Activated CD4-positive, alpha-beta T cell treated with anti-CD3 and anti-CD28 coated beads for 36 hours (primary cell): ENCODE measurements around the gene FHIT. TPM values are rescaled to one million over a fixed set of nuclear protein-coding genes. Genes with fewer than 3 reads are reported as not detected.

Experiments used
- ATAC-seq: fragments of 200-7000 bp; cut with Tn5 transposase; one replicate; pipeline ENCODE4 v1.10.0; 2021; ENCODE audit warnings: mild to moderate bottlenecking, moderate library complexity
- CTCF ChIA-PET: fragments of 350-600 bp; sonication (Branson Sonifier 250); formaldehyde crosslinking; loops from one replicate; lab custom pipeline; 2021; ENCODE audit warnings: antibody characterized with exemption; lab: Charles Lee
- POLR2A ChIA-PET: fragments of 350-600 bp; sonication (Branson Sonifier 250); formaldehyde crosslinking; loops from one replicate; lab custom pipeline; 2021; ENCODE audit warnings: antibody characterized with exemption, inconsistent platforms; lab: Charles Lee
- DNase-seq: peaks from one replicate; pipeline ENCODE4 v3.0.0-alpha.2; 2020
- H3K27ac Mint-ChIP-seq: one replicate; pipeline ENCODE4 v1.8.0; 2021; ENCODE audit warnings: mixed read lengths
- H3K27me3 Mint-ChIP-seq: one replicate; pipeline ENCODE4 v1.8.0; 2021; ENCODE audit warnings: mixed read lengths
- H3K36me3 Mint-ChIP-seq: one replicate; pipeline ENCODE4 v1.8.0; 2021; ENCODE audit warnings: low read depth, mixed read lengths
- H3K4me1 Mint-ChIP-seq: one replicate; pipeline ENCODE4 v1.8.0; 2021; ENCODE audit warnings: mixed read lengths
- H3K4me3 Mint-ChIP-seq: one replicate; pipeline ENCODE4 v1.8.0; 2021; ENCODE audit warnings: mild to moderate bottlenecking, moderate library complexity, mixed read lengths
- H3K9me3 Mint-ChIP-seq: one replicate; pipeline ENCODE4 v1.8.0; 2021; ENCODE audit warnings: low read depth, mixed read lengths
- intact Hi-C, 2 experiments: fragments of 100-400 bp; cut with DNase I in 1 of 2; cut with micrococcal nuclease in 1 of 2; formaldehyde crosslinking; loops; one replicate each; pipeline versions ENCODE4 v1.14.2 to v1.15.1; 2022 to 2024; cut with DNase I, micrococcal nuclease
- total RNA-seq, 2 experiments: library from RNA; stranded (reverse); gene quantifications; one replicate each; pipeline ENCODE4 v1.2.3, GENCODE V29; 2021

The FHIT gene
- total RNA-seq, 2 experiments from 2014 or later: 10.2 to 13.1 TPM

DNA sequence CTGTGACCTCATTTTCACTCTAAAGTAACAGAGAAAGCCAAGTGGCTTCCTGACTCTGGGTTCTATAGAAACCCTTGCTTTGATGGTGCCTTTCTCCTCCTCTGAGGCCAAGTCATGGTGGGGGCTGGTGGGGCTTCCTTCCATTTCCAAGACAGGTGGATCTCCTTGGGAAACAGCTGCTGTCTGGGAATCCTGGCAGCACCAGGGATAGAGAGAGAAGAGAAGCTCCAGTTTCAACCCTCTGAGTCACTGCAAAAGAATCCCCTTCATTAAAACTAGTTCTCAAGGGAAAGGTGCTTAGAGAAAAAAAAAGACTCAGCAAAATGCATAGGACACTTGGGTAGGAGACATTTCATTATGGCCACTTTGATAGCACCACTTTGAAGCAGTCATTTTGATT, 614.4 kb downstream of the FHIT start:
- no peak overlapping the region for H3K27ac Mint-ChIP-seq
- ChIA-PET POLR2A (no interaction called here), CTCF (no interaction called here)
- H3K4me3 Mint-ChIP-seq: no peak overlapping the region
- H3K36me3 Mint-ChIP-seq: no peaks in the 10 kb centered on the region
- no peaks in the 10 kb centered on the region for H3K4me1 Mint-ChIP-seq
- no peak for DNase-seq
- intact Hi-C loops: no loop called here
- no peaks in the 10 kb centered on the region for H3K9me3 Mint-ChIP-seq
- no peak for ATAC-seq
- H3K27me3 Mint-ChIP-seq: no peaks in the 10 kb centered on the region

DNA sequence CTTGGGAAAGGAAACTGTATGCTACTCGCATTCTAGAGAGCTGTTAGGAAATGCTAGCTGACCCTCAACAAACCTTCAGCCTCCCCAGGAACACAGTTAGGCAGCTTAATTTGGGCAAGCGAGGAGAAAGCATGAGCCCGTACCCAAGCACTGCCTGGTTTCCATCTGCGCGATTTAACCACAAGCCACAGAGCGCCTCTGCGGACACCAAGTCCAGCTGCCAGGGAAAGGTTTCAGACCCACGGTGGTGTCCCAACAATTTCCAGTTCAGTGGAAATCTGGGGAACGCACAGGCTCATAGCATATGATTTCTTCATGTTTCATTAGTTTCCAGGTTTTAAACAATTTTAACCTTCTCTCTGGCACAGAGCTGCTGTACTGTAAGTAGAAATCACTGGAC, 617.6 kb downstream of the FHIT start:
- Mint-ChIP-seq H3K9me3 (no peaks in the 10 kb centered on the region), H3K27ac (no peak overlapping the region), H3K4me3 (no peak overlapping the region), H3K4me1 (no peaks in the 10 kb centered on the region), H3K27me3 (no peaks in the 10 kb centered on the region), H3K36me3 (no peaks in the 10 kb centered on the region)
- POLR2A ChIA-PET: no interaction called here
- DNase-seq: no peak
- CTCF ChIA-PET: interaction anchor here (0.6 kb wide), 1 partner anchor 163 kb away, joined by 4 read pairs; no protein-coding TSS in a partner anchor
- intact Hi-C loops: no loop called here
- ATAC-seq: no peak

DNA sequence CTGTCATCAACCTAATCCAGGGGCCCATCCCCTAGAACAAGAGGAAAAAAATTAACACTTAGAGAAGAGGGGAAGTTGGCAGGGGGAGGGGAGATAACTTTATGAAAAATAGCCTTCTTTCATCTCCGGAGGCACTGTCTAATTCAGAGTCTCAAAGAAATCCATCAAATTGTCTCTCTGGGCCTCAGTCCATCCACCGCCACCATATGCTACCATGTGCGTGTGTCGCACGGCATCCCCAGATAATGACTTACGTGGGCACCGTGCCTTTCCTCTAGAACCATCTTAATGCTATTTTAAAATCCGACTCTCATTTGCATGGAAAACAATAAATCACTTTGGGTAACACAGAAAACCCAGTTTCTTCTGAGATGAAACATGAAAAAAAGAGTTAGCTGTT, 619.7 kb downstream of the FHIT start:
- DNase-seq (no peak), ATAC-seq (no peak)
- no peak overlapping the region for H3K27ac Mint-ChIP-seq
- POLR2A ChIA-PET: no interaction called here
- no peaks in the 10 kb centered on the region for H3K4me1 Mint-ChIP-seq
- no peaks in the 10 kb centered on the region for H3K9me3 Mint-ChIP-seq
- H3K27me3 Mint-ChIP-seq: no peaks in the 10 kb centered on the region
- CTCF ChIA-PET: no interaction called here
- no peaks in the 10 kb centered on the region for H3K36me3 Mint-ChIP-seq
- no peak overlapping the region for H3K4me3 Mint-ChIP-seq
- intact Hi-C loops: no loop called here

DNA sequence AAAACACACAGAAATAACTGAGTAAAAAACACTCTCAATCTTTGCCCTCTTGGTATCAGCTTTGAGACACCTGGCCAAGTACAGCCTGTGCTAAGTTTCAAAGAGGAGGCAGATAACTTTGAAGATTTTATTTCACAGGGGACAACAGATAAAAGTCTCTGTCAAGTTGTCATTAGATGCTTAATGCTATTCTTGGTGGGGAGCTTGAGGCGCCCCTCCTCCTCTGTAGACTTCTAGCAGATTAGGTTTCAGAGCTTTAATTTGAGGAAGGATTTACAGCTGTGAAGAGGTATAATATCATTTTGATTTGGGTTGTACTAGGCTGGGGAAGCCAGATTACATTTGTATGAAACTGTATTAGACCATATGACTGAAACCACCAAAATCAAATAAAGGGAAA, 620.3 kb downstream of the FHIT start:
- Mint-ChIP-seq H3K4me3 (no peak overlapping the region), H3K36me3 (no peaks in the 10 kb centered on the region), H3K27me3 (no peaks in the 10 kb centered on the region), H3K4me1 (no peaks in the 10 kb centered on the region), H3K27ac (no peak overlapping the region), H3K9me3 (no peaks in the 10 kb centered on the region)
- intact Hi-C loops: no loop called here
- DNase-seq (no peak), ATAC-seq (no peak)
- POLR2A ChIA-PET: no interaction called here
- CTCF ChIA-PET: no interaction called here

DNA sequence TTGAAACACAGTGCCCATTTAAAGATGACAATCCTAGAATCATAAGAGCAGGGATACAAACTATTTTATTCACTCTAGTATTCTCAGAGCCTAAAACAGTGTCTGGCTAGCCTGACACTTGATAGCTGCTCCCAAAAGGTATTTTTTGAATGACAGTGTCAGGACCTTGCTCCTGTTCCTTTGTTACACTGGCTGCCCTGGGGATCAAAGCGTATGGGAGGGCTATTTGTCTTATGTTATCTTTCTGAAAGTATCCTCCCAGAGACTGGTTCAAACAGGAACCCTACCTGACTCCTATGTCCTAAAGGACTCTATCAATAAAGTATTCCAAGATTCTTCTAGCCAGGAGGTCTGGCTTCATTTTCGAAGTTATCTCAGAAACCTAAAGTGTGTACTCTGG, 621.4 kb downstream of the FHIT start:
- POLR2A ChIA-PET: no interaction called here
- Mint-ChIP-seq H3K4me1 (no peaks in the 10 kb centered on the region), H3K27ac (no peak overlapping the region), H3K36me3 (no peaks in the 10 kb centered on the region), H3K27me3 (no peaks in the 10 kb centered on the region), H3K9me3 (no peaks in the 10 kb centered on the region), H3K4me3 (no peak overlapping the region)
- DNase-seq (no peak), ATAC-seq (no peak)
- CTCF ChIA-PET: no interaction called here
- intact Hi-C loops: no loop called here

DNA sequence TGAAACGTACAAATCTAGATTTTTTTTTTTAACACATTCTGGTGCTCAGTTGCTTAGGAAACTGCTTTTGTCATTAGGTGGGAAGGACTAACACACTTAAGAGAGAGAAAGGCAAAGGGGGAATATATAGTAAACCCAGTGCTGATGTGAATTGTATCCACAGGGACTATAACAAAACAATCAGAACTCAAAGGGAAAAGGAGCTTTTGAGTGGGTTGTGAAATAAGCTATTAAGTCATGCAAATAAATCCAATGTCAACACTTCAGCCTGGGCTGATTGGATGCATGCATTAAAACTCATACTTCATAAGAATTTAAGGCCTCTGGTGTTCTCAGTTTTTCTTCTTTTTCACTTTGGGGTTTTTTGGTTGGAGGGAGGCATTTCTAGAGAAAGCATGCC, 628.9 kb downstream of the FHIT start:
- Mint-ChIP-seq H3K27ac (no peak overlapping the region), H3K4me1 (no peaks in the 10 kb centered on the region), H3K4me3 (no peak overlapping the region), H3K9me3 (peaks cover 5% of the 10 kb centered on the region), H3K36me3 (no peaks in the 10 kb centered on the region), H3K27me3 (no peaks in the 10 kb centered on the region)
- ATAC-seq (no peak), DNase-seq (no peak)
- CTCF ChIA-PET: no interaction called here
- POLR2A ChIA-PET: no interaction called here
- intact Hi-C loops: no loop called here

DNA sequence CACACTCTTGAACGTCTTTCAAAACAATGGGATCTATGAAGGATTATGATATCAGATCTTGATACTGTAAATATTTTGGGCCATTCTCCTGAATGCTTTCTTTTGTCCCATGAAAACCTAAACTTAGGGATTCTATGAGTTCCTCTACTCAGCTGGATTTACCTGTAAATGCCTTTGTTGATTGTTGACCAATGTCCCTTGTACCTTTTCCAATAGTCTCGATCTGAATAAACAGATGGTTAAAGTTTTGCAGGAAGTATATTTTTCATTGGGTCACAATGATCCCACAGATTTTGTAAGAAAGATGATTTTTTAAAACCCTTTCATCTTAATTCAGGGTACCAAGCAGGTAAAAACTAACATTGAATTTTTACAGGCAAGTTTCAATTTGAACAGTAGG, 634.1 kb downstream of the FHIT start:
- Mint-ChIP-seq H3K36me3 (no peaks in the 10 kb centered on the region), H3K27me3 (no peaks in the 10 kb centered on the region), H3K9me3 (peaks cover 5% of the 10 kb centered on the region), H3K27ac (no peak overlapping the region), H3K4me1 (peaks cover 2% of the 10 kb centered on the region), H3K4me3 (no peak overlapping the region)
- ATAC-seq (no peak), DNase-seq (no peak)
- ChIA-PET CTCF (no interaction called here), POLR2A (no interaction called here)
- intact Hi-C loops: no loop called here

DNA sequence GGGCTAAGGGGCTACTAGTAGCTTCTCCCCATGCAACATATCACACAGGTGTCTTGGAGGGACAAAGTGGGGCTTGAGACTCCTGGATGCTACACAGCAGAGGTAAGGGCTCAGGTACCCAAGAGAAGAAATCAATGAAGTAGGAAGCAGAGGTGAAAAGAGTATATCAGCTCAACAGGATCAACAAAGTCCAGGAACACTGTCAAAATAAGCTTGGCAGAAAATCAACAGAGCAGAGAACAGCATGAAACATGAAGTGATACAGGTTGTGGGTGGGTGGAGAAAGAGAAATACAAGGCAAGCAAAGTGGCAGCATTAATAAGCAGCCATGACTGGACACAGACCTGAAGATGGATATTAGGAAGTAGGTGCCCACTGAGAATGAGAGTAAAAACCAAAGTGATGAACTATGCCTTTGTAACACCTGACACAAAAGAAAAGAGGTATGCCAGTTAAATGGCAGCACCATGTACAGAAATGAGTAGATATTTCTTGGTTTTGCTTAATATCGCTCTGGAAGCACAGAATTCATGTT, 637.4 kb downstream of the FHIT start:
- ATAC-seq (no peak), DNase-seq (no peak)
- intact Hi-C loops: no loop called here
- no peak overlapping the region for H3K4me3 Mint-ChIP-seq
- peak overlapping the region; percentile 7 for H3K27ac Mint-ChIP-seq
- POLR2A ChIA-PET: no interaction called here
- CTCF ChIA-PET: interaction anchor here (0.8 kb wide), 1 partner anchor 1502 kb away, joined by 5 read pairs; no protein-coding TSS in a partner anchor
- H3K9me3 Mint-ChIP-seq: no peaks in the 10 kb centered on the region
- no peaks in the 10 kb centered on the region for H3K36me3 Mint-ChIP-seq
- peaks cover 2% of the 10 kb centered on the region for H3K4me1 Mint-ChIP-seq
- H3K27me3 Mint-ChIP-seq: no peaks in the 10 kb centered on the region

DNA sequence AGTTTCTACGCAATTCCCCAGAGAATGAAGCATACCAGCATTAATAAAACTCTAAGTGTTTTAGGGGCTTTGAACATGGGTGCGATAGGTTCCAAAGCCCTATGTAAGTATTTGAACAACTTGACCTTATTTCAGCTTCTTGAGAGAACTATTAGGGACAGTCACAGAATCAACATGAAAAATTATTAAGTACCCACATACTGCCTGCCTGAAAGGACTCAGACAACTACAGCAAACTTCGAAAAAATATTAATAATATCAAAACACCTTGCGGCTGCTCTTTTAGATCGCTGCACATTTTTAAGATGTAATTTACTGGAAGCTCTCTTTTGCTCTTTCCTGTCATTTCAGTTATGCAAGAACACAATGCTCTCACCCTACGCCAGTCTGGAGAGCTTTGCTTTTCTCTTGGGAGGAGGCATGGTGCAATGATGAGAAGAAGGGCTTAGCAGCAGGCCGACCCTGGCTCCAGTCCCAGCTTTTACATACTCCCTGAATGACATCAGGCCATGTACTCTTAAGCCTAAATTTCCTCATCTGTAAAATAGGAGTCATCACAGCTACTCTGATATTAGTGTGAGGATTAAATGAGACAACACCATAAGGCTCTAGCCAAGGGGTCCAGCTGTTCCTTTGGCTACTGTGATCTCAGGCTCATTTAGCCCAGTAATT, 640.7 kb downstream of the FHIT start:
- H3K27me3 Mint-ChIP-seq: no peaks in the 10 kb centered on the region
- intact Hi-C loops: no loop called here
- ATAC-seq: no peak
- no peaks in the 10 kb centered on the region for H3K36me3 Mint-ChIP-seq
- no peak overlapping the region for H3K4me3 Mint-ChIP-seq
- H3K27ac Mint-ChIP-seq: no peak overlapping the region
- H3K4me1 Mint-ChIP-seq: peaks cover 2% of the 10 kb centered on the region
- POLR2A ChIA-PET: no interaction called here
- DNase-seq: no peak
- no peaks in the 10 kb centered on the region for H3K9me3 Mint-ChIP-seq
- CTCF ChIA-PET: no interaction called here

DNA sequence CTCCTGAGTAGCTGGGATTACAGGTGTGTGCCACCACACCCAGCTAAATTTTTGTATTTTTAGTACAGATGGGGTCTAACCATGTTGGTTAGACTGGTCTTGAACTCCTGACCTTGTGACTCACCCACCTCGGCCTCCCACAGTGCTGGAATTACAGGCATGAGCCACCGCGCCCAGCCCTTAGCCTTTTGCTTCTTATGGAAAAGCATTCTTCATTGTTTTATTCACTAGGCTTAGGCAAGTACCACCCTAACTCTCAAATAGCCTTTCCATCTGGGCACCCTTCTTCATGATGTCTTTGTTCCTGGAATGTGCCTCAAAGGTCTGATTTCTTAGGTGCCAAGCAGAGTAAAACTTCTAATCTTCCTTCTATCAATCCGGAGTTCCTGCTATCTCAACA, 641.8 kb downstream of the FHIT start:
- DNase-seq: no peak
- no peak overlapping the region for H3K4me3 Mint-ChIP-seq
- H3K27ac Mint-ChIP-seq: no peak overlapping the region
- POLR2A ChIA-PET: no interaction called here
- ATAC-seq: no peak
- intact Hi-C loops: no loop called here
- peaks cover 2% of the 10 kb centered on the region for H3K4me1 Mint-ChIP-seq
- H3K9me3 Mint-ChIP-seq: no peaks in the 10 kb centered on the region
- H3K27me3 Mint-ChIP-seq: no peaks in the 10 kb centered on the region
- H3K36me3 Mint-ChIP-seq: no peaks in the 10 kb centered on the region
- CTCF ChIA-PET: no interaction called here

DNA sequence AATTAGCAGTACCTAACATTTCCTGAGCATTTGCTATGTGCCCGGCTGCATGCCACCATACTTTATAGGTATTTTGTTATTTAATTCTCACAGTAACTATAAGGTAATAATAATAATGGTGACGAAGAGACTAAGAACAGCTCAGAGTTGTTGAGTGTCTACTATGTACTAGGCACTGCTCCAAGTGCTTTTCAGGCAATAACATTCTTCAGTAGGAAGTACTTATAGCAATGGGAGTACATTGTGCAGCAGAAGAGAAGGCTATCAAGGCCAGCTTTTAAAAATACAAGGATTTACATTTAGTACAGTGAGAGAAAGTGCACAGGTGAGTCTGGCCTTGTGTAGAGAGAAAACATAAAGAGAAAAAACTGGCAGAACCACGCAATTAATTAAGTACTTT, 647.4 kb downstream of the FHIT start:
- Mint-ChIP-seq H3K27me3 (no peaks in the 10 kb centered on the region), H3K36me3 (no peaks in the 10 kb centered on the region), H3K4me3 (no peak overlapping the region), H3K9me3 (no peaks in the 10 kb centered on the region), H3K4me1 (peaks cover 16% of the 10 kb centered on the region), H3K27ac (no peak overlapping the region)
- no peak for DNase-seq
- intact Hi-C loops: no loop called here
- ChIA-PET CTCF (no interaction called here), POLR2A (no interaction called here)
- no peak for ATAC-seq

DNA sequence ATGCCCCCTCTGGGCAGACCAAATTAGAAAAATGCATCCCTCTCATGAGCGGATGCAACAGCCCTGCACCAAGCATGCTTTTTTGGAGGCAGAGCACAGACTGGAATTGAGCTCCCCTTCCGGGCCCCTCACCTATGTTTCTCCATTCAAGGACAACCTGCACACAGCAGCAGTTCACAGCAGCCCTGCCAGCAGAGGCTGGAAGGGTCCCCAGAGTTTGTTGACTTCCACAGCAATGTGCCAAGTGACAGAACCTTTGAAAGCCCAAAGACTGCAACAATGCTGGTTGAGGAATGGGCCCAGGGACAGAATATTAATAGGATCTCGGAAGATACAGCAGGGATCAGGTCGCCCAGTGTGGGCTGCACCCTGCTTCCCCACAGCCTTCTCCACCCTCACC, 650.4 kb downstream of the FHIT start:
- Mint-ChIP-seq H3K4me1 (peaks cover 16% of the 10 kb centered on the region), H3K4me3 (no peak overlapping the region), H3K27ac (no peak overlapping the region), H3K9me3 (no peaks in the 10 kb centered on the region), H3K27me3 (peaks cover 3% of the 10 kb centered on the region), H3K36me3 (no peaks in the 10 kb centered on the region)
- ChIA-PET POLR2A (no interaction called here), CTCF (interaction anchor here (0.7 kb wide), 1 partner anchor 16 kb away, joined by 3 read pairs; no protein-coding TSS in a partner anchor)
- no peak for ATAC-seq
- DNase-seq: no peak
- intact Hi-C loops: no loop called here
